Activated gamma-delta T cell treated with Interleukin-2 at 50 U/mL for 16 hours (primary cell): ENCODE measurements around the gene SGCE.

ENCODE experiments used
- DNase-seq: peaks from one replicate; pipeline ENCODE4 v3.0.0-alpha.2; 2020

SGCE gene

DNA sequence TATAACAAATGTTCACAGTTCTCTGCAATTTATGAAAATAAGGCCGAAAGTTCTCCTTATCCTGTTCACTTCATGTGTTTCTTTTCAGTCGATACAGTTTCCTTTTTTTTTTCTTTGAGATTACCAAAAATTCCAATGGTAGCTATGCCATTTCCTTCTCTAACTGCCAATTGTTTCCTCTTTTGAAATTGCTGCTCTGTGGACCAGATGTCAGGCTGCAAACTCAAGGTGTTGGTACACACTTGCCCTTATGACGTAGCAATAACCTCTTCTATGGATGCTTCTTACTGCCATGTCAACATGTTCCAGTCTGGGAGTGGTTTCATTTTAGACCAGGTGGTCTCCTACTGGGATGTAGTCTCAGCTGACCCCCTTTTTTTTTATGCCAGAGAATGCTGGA lies 93.4 kb downstream of the SGCE start:
- no peak for DNase-seq

DNA sequence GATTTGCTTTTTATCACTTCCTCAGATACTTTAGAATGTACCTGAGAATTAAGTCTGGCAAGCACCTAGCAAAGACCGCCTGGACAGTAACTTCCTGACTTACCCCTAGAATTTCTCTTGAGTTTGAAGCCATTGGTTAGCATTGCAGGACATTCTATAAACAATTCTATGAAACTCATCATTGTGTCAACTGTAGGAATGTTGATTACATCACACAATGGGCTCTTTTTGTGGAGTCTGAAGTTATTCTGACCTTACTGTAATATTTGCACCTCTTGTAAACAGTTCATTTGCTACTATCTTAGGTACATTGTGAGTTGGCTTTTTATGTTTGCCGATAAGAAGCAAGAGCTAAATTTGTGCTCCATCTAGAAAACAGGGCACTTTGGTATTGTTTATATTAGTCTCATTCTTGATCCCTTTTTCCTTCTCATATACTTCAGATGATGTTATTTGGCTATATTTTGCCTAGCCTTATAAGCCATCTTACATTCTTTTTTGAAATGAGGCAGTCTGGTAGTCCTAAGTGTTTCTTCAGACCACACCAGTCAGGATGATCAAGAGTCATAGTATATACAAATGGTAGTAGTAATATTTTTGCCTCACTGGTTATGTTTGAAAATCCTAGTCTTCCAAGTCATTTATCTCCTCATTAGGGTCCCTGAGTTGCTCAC lies 94.0 kb downstream of the SGCE start:
- no peak for DNase-seq

DNA sequence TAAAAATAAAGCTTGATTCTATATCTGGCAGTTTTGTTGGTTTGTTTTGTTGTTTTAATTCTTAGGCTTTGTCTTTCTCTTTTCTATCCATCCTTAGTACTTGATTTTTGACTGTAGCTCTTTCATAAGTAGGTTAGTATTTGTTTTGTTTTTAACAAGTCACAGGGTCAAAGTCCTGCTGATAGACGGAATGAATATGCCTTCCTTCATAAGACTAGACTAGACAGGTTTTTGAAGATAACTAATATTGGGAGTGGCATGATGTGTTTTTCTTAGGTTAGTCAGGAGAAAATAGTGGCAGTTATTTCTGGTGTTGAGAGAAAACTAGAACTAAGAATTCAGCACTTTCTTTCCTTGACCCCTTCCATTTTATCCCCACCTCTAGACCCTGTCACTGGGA lies 96.0 kb downstream of the SGCE start:
- no peak for DNase-seq

DNA sequence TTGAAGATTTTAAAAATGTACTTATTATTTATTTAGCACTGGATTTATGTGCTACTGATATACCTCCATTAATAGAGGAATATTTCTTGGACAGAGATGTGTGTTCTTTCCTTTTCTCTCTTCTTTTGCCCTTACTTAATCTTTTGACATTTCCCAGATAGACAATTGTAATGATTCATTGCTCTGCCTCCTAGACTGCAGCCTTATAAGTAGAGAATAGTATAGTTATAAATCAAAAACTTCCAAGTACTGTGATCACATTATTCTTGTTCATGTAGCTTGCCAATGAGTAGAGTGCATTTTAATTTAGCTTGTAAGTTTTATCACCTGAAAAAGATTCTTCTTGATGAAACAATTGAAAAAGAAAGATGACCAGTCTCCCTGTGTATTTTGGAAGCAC lies 98.7 kb downstream of the SGCE start:
- DNase-seq: no peak

DNA sequence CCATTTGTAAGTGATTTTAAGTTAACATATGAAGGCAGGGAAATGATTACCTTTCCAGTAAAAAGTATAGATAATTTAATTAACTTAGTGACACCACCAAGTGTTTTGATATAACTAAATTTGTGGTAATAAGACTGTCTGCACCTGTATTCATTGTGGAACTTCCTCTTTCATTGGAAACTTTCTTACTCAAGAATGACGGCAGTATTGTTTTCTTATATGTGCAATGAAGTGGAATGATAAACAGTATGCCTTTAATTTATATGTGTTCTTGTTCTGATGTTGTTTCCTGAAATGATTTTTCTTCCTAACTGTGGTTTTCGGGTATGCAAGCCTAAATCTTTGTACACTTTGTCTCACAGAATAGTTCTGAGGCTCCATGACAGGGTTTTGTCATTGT lies 99.9 kb downstream of the SGCE start:
- no peak for DNase-seq

DNA sequence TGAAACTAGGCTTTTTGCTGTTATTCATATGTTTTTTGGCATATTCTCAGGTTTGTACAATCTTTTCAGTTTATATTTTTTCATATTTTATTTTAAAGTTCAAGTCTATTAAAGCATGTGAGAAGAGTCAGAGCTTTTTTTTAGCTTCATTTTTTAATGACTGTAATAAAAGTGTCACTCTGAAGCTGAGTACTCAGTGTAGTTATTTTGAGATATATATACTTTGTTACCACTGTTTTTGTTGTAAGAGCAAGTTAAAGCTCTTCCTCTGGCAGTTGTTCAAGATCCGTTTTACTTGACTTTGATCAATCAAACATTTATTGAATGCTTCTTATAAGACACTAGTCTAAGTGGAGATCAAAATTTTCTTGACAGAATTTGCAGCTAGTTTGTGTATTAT lies 108.8 kb downstream of the SGCE start:
- no peak for DNase-seq

DNA sequence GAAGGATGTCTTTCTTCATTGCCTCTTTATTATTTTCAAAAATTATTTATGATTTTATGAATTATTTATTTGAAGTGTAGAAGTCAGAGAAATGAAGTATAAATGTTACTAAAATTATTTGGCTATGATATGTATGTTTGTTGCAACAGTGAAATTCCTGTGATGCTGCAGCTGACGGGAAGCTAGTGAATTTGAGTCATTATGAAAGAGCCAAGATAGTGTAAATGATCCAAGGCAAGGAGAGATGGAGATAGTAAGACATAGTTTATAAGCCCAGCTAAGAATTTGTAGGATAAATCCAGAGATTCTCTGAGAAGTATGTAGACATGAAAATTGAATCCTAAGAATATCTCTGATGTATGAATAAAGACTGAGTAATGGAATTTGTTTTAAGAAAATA lies 115.5 kb downstream of the SGCE start:
- DNase-seq: no peak
